WTC11 (cell line): ENCODE results near the gene MTX1. TPM values are rescaled to one million over a fixed set of nuclear protein-coding genes. Genes with fewer than 3 reads are reported as not detected.
A peak's percentile ranks its signal among the peaks of the same experiment; 100 is the strongest.

Experiments
- ATAC-seq: fragments of 200-7000 bp; cut with Tn5 transposase; 2 replicates; pipeline ENCODE4 v1.10.0; 2021; ENCODE audit warnings: mild to moderate bottlenecking, moderate library complexity
- CTCF ChIA-PET: fragments of 300-600 bp; sonication (Branson Sonifier 250); formaldehyde crosslinking; loops from one replicate; lab custom pipeline; 2021; ENCODE audit warnings: antibody characterized with exemption; lab: Charles Lee
- POLR2A ChIA-PET: fragments of 350-600 bp; sonication (Branson Sonifier 250); formaldehyde crosslinking; loops from one replicate; lab custom pipeline; 2021; ENCODE audit warnings: antibody characterized with exemption; lab: Charles Lee
- DNase-seq: peaks from one replicate; pipeline ENCODE4 v3.0.0; 2021; ENCODE audit warnings: low spot score
- H3K27ac Mint-ChIP-seq: 2 replicates; pipeline ENCODE4 v1.8.0; 2021; ENCODE audit warnings: mixed read lengths
- H3K27me3 Mint-ChIP-seq: 2 replicates; pipeline ENCODE4 v1.8.0; 2021; ENCODE audit warnings: low read depth, mild to moderate bottlenecking, moderate library complexity, mixed read lengths
- H3K36me3 Mint-ChIP-seq: 2 replicates; pipeline ENCODE4 v1.8.0; 2021; ENCODE audit warnings: mixed read lengths
- H3K4me1 Mint-ChIP-seq: 2 replicates; pipeline ENCODE4 v1.8.0; 2022; ENCODE audit warnings: mixed read lengths
- H3K4me3 Mint-ChIP-seq: 2 replicates; pipeline ENCODE4 v1.8.0; 2021; ENCODE audit warnings: mild to moderate bottlenecking, moderate library complexity, mixed read lengths
- H3K9me3 Mint-ChIP-seq: 2 replicates; pipeline ENCODE4 v1.8.0; 2021; ENCODE audit warnings: mixed read lengths
- ATF2 ChIP-seq: sonication (generic); formaldehyde crosslinking; IDR thresholded peaks from 2 replicates; pipeline ENCODE4 v1.8.1; 2022; ENCODE audit warnings: low read depth, missing genetic modification reagents, borderline replicate concordance
- E2F5 ChIP-seq: sonication (generic); formaldehyde crosslinking; IDR thresholded peaks from 2 replicates; pipeline ENCODE4 v1.8.1; 2022; ENCODE audit warnings: mild to moderate bottlenecking, moderate library complexity, missing genetic modification reagents
- ELF4 ChIP-seq: sonication (generic); formaldehyde crosslinking; IDR thresholded peaks from 2 replicates; pipeline ENCODE4 v1.8.1; 2022; ENCODE audit warnings: low read depth, mild to moderate bottlenecking, moderate library complexity, missing genetic modification reagents
- GTF2I ChIP-seq: fragments of 250-450 bp; sonication (Bioruptor Pico); conservative IDR thresholded peaks from 2 replicates; pipeline ENCODE4 v1.4.0; 2021; ENCODE audit warnings: mild to moderate bottlenecking
- JUN ChIP-seq: sonication (generic); formaldehyde crosslinking; IDR thresholded peaks from 2 replicates; pipeline ENCODE4 v1.8.0; 2023; ENCODE audit warnings: mild to moderate bottlenecking, missing genetic modification reagents
- NR2C2 ChIP-seq: sonication (generic); formaldehyde crosslinking; IDR thresholded peaks from 2 replicates; pipeline ENCODE4 v1.8.0; 2022; ENCODE audit warnings: mild to moderate bottlenecking, missing genetic modification reagents
- RELA ChIP-seq: sonication (generic); formaldehyde crosslinking; IDR thresholded peaks from 2 replicates; pipeline ENCODE4 v1.8.1; 2022; ENCODE audit warnings: missing genetic modification reagents, mild to moderate bottlenecking, borderline replicate concordance
- SP1 ChIP-seq: sonication (generic); formaldehyde crosslinking; conservative IDR thresholded peaks from 2 replicates; pipeline ENCODE4 v1.8.1; 2022; ENCODE audit warnings: missing genetic modification reagents
- ZNF423 ChIP-seq: fragments of 250-450 bp; sonication (Bioruptor Pico); IDR thresholded peaks from 2 replicates; pipeline ENCODE4 v2.1.2; 2022; ENCODE audit warnings: mild to moderate bottlenecking, moderate library complexity
- total RNA-seq: library from RNA; stranded (reverse); gene quantifications from 3 replicates; pipeline ENCODE4 v1.2.3, GENCODE V29; 2021
- TF ChIP-seq, protein P1 (sequence below): sonication (generic); formaldehyde crosslinking; IDR thresholded peaks from 2 replicates; pipeline ENCODE4 v1.8.1; 2023; ENCODE audit warnings: mild to moderate bottlenecking, missing genetic modification reagents, borderline replicate concordance
- TF ChIP-seq, protein P2 (sequence below): sonication (generic); formaldehyde crosslinking; conservative IDR thresholded peaks from 2 replicates; pipeline ENCODE4 v1.8.1; 2022; ENCODE audit warnings: mild to moderate bottlenecking, missing genetic modification reagents
- TF ChIP-seq, protein P3 (sequence below): sonication (generic); formaldehyde crosslinking; IDR thresholded peaks from 2 replicates; pipeline ENCODE4 v1.8.1; 2022; ENCODE audit warnings: mild to moderate bottlenecking, missing genetic modification reagents, moderate library complexity, borderline replicate concordance

MTX1 gene
- total RNA-seq, 1 experiment from 2014 or later, result 62.8 TPM

GRCh38 chr1:155247667-155248553, 39.4 kb downstream of the MTX1 start:
- peaks cover 35% of the 10 kb centered on the region for H3K27me3 Mint-ChIP-seq
- no peak overlapping the region for H3K4me3 Mint-ChIP-seq
- ChIA-PET POLR2A (interaction anchor here (0.6 kb wide), 1 partner anchor 53 kb away, joined by 3 read pairs; no protein-coding TSS in a partner anchor), CTCF (interaction anchor here (0.9 kb wide), 1 partner anchor 52 kb away, joined by 3 read pairs; no protein-coding TSS in a partner anchor)
- no peak for DNase-seq
- H3K9me3 Mint-ChIP-seq, result no peaks in the 10 kb centered on the region
- ATAC-seq, result no peak
- TF ChIP-seq RELA (CRISPR knock-in tag), result no peak
- no peak for TF ChIP-seq ZNF423 (CRISPR knock-in tag)
- no peak for TF ChIP-seq ATF2 (CRISPR knock-in tag)
- TF ChIP-seq, protein P1, sequence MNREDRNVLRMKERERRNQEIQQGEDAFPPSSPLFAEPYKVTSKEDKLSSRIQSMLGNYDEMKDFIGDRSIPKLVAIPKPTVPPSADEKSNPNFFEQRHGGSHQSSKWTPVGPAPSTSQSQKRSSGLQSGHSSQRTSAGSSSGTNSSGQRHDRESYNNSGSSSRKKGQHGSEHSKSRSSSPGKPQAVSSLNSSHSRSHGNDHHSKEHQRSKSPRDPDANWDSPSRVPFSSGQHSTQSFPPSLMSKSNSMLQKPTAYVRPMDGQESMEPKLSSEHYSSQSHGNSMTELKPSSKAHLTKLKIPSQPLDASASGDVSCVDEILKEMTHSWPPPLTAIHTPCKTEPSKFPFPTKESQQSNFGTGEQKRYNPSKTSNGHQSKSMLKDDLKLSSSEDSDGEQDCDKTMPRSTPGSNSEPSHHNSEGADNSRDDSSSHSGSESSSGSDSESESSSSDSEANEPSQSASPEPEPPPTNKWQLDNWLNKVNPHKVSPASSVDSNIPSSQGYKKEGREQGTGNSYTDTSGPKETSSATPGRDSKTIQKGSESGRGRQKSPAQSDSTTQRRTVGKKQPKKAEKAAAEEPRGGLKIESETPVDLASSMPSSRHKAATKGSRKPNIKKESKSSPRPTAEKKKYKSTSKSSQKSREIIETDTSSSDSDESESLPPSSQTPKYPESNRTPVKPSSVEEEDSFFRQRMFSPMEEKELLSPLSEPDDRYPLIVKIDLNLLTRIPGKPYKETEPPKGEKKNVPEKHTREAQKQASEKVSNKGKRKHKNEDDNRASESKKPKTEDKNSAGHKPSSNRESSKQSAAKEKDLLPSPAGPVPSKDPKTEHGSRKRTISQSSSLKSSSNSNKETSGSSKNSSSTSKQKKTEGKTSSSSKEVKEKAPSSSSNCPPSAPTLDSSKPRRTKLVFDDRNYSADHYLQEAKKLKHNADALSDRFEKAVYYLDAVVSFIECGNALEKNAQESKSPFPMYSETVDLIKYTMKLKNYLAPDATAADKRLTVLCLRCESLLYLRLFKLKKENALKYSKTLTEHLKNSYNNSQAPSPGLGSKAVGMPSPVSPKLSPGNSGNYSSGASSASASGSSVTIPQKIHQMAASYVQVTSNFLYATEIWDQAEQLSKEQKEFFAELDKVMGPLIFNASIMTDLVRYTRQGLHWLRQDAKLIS (CRISPR knock-in tag), result no peak
- TF ChIP-seq ELF4 (CRISPR knock-in tag), result no peak
- TF ChIP-seq JUN (CRISPR knock-in tag), result no peak
- TF ChIP-seq SP1 (CRISPR knock-in tag), result no peak
- TF ChIP-seq, protein P2, sequence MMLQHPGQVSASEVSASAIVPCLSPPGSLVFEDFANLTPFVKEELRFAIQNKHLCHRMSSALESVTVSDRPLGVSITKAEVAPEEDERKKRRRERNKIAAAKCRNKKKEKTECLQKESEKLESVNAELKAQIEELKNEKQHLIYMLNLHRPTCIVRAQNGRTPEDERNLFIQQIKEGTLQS (CRISPR knock-in tag), result no peak
- TF ChIP-seq GTF2I (CRISPR knock-in tag), result no peak
- TF ChIP-seq E2F5 (CRISPR knock-in tag), result no peak
- TF ChIP-seq, protein P3, sequence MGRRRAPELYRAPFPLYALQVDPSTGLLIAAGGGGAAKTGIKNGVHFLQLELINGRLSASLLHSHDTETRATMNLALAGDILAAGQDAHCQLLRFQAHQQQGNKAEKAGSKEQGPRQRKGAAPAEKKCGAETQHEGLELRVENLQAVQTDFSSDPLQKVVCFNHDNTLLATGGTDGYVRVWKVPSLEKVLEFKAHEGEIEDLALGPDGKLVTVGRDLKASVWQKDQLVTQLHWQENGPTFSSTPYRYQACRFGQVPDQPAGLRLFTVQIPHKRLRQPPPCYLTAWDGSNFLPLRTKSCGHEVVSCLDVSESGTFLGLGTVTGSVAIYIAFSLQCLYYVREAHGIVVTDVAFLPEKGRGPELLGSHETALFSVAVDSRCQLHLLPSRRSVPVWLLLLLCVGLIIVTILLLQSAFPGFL (CRISPR knock-in tag), result no peak
- H3K4me1 Mint-ChIP-seq, result peaks cover 20% of the 10 kb centered on the region
- H3K36me3 Mint-ChIP-seq, result peaks cover 14% of the 10 kb centered on the region
- no peak overlapping the region for H3K27ac Mint-ChIP-seq

DNA sequence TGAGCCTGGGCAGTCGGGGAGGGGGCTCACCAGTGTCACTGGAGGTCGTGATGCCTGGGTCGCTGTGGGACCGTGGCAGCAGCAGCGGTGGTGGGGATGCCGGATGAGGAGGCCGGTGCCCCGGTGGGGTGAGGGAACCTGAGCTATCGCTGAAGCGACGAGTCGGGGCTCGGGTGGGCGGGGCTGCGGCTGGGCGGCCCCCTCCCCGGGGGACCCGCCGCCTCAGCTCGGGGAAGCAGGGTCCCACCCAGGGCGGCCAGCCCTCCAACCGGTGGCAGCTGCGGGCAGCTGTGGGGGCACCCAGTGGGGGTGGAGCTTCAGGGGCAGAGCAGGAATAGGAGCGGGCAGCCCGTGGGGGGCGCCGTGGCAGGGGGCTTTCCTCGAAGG, 41.7 kb downstream of the MTX1 start:
- DNase-seq (peak; percentile 31), ATAC-seq (no peak; the same call in 1 of the 2 replicates)
- Mint-ChIP-seq H3K4me1 (peaks cover 26% of the 10 kb centered on the region), H3K27ac (no peak overlapping the region), H3K27me3 (peaks cover 22% of the 10 kb centered on the region), H3K36me3 (peaks cover 17% of the 10 kb centered on the region), H3K9me3 (no peaks in the 10 kb centered on the region), H3K4me3 (peak overlapping the region; percentile 58)
- POLR2A ChIA-PET, result interaction anchor here (0.5 to 1.7 kb wide), 6 partner anchors 11 to 68 kb away, joined by 3 to 6 read pairs (median 4); partner anchors contain the start of gene CLK2
- CTCF ChIA-PET, result interaction anchor here (0.5 to 4.8 kb wide), 63 partner anchors 9 to 479 kb away, joined by 3 to 204 read pairs (median 6); partner anchors contain the start of genes CLK2, FDPS, HCN3 and KRTCAP2
- no peak for TF ChIP-seq NR2C2
